Uterus (tissue), 4 donors: ENCODE measurements around the gene U2AF1L4. TPM values are rescaled to one million over a fixed set of nuclear protein-coding genes. Genes with fewer than 3 reads are reported as not detected.

ENCODE experiments used
- DNase-seq, 2 donors: peaks; one replicate each; pipeline ENCODE4 v3.0.0-alpha.2; 2019 to 2020
- H3K27ac ChIP-seq, 2 donors: fragments of 200-600 bp; sonication (generic); 1 replicate in 1 of 2; 2 replicates in 1 of 2; pipeline ENCODE4 v1.5.1; 2016 to 2018
- H3K27me3 ChIP-seq, 2 donors: fragments of 200-600 bp; sonication (generic); one replicate each; pipeline ENCODE4 v1.5.1; 2018 to 2019; ENCODE audit warnings: control low read depth in 1 of 2
- H3K36me3 ChIP-seq, 2 donors: fragments of 200-600 bp; sonication (generic); one replicate each; pipeline ENCODE4 v1.5.1; 2019; ENCODE audit warnings: control low read depth in 1 of 2
- H3K4me1 ChIP-seq, 2 donors: fragments of 200-600 bp; sonication (generic); one replicate each; pipeline ENCODE4 v1.5.1; 2018 to 2019; ENCODE audit warnings: control low read depth in 1 of 2
- H3K4me3 ChIP-seq, 2 donors: fragments of 200-600 bp; sonication (generic); 1 replicate in 1 of 2; 2 replicates in 1 of 2; pipeline ENCODE4 v1.5.1; 2018 to 2019; ENCODE audit warnings: mild to moderate bottlenecking in 1 of 2
- H3K9me3 ChIP-seq, 2 donors: fragments of 200-600 bp; sonication (generic); one replicate each; pipeline ENCODE4 v1.5.1; 2019; ENCODE audit warnings: control low read depth in 1 of 2
- CTCF ChIP-seq, 4 experiments: fragments of 200-600 bp in 2 of 4; fragments of 450-650 bp in 2 of 4; sonication (generic) in 2 of 4; IDR thresholded peaks; one replicate each; pipeline ENCODE4 v1.5.1; 2016 to 2019; ENCODE audit warnings: antibody characterized with exemption in 4 of 4, mild to moderate bottlenecking in 2 of 4, moderate library complexity in 1 of 4
- POLR2A ChIP-seq, 2 donors: fragments of 450-650 bp; IDR thresholded peaks; one replicate each; pipeline ENCODE4 v1.6.1; 2016; ENCODE audit warnings: antibody characterized with exemption in 2 of 2, mild to moderate bottlenecking in 1 of 2, moderate library complexity in 1 of 2
- intact Hi-C: fragments of 100-400 bp; cut with DNase I; formaldehyde crosslinking; loops from one replicate; pipeline ENCODE4 v1.15.1; 2023; ENCODE audit warnings: low total_unique reads
- total RNA-seq, 4 donors: library from RNA; depleted of rRNA in 3 of 4; stranded (reverse); fragments of >200 nt in 3 of 4; gene quantifications; one replicate each; pipeline versions ENCODE4 v1.1.0 to v1.2.4, GENCODE V29; 2014 to 2023
- donor health status: DM: yes; HTN: yes; CAD: no.

Gene U2AF1L4
- total RNA-seq, 4 donors from 2014 or later, result 6.5 to 116 (median 19.5) TPM

DNA sequence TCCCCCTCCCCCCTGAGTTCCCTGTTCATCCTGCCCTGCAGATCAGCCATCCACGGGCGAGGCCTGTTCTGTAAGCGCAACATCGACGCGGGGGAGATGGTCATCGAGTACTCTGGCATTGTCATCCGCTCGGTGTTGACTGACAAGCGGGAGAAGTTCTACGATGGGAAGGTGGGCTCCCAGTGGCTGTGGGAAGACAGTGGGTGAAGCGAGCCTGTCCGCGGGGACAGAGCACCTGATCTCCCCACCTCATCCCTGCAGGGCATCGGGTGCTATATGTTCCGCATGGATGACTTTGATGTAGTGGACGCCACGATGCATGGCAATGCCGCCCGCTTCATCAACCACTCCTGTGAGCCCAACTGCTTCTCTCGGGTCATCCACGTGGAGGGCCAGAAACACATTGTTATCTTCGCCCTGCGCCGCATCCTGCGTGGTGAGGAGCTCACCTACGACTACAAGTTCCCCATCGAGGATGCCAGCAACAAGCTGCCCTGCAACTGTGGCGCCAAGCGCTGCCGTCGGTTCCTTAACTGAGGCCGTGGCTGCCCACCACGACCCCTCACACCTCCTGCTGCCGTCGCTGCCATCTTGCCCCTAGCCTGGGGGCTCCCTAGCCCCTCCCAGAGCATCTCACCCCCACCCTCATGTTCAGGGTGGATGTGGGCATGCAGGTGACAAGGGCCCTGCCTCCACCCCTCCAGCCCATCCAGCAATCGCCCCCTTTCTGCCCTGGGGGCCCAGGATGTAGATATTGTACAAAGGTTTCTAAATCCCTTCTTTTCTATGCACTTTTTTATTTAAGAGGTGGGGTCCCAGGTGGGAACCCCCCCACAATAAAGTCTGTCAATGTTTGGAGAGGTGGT, 7.0 kb downstream of the U2AF1L4 start:
- DNase-seq, result no peak
- intact Hi-C loops, result no loop called here
- no peak for TF ChIP-seq POLR2A (IDR thresholded peaks at IDR 0.05)
- TF ChIP-seq CTCF (IDR thresholded peaks at IDR 0.05), result no peak
- H3K9me3 ChIP-seq, result no peaks in the 10 kb centered on the region
- H3K27ac ChIP-seq, result no peak overlapping the region
- no peaks in the 10 kb centered on the region for H3K36me3 ChIP-seq
- H3K4me3 ChIP-seq, result no peak overlapping the region
- peaks cover 0 to 10% of the 10 kb centered on the region in 2 donors for H3K4me1 ChIP-seq
- H3K27me3 ChIP-seq, result no peaks in the 10 kb centered on the region

DNA sequence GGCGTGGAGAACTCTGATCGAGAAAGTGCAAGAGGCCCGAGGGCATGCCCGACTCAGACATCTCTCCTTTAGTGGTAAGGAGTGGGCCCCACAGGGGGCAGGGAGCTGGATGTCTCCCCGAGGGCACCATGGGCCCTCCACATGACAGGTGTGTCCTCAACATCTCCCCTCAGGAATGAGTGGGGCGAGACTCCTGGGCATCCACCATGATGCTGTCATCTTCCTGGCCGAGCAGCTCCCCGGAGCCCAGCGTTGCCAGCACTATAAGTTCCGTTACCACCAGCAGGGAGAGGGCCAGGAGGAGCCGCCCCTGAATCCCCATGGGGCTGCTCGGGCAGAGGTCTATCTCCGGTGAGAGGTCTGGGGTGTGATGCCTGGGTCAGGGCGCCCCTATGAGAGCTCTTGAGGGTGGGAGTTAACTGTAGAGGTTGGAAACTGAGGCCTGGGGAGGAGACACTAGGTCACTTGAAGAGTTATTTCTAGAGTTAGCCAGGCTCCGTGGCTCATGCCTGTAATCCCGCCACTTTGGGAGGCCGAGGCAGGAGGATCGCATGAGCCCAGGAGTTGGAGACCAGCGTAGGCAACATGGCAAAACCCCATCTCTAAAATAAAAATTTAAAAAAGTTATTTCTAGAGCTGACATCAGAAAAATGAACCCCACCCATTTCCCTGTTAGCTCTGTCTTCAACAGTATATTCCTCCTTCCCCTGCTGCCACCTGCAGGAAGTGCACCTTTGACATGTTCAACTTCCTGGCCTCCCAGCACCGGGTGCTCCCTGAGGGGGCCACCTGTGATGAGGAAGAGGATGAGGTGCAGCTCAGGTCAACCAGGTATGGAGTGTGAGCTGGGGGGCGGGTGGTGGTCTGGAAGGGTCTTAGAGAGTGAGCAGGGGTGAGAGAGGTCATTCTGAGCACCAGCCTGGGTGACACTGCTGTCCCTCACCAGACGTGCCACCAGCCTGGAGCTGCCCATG, 8.0 kb downstream of the U2AF1L4 start:
- Histone ChIP-seq H3K27me3 (no peaks in the 10 kb centered on the region), H3K36me3 (no peaks in the 10 kb centered on the region), H3K4me3 (no peak overlapping the region), H3K4me1 (peaks cover 0 to 10% of the 10 kb centered on the region in 2 donors), H3K27ac (no peak overlapping the region), H3K9me3 (no peaks in the 10 kb centered on the region)
- intact Hi-C loops, result no loop called here
- DNase-seq, result no peak
- TF ChIP-seq POLR2A (IDR thresholded peaks at IDR 0.05), result no peak
- no peak for TF ChIP-seq CTCF (IDR thresholded peaks at IDR 0.05)

DNA sequence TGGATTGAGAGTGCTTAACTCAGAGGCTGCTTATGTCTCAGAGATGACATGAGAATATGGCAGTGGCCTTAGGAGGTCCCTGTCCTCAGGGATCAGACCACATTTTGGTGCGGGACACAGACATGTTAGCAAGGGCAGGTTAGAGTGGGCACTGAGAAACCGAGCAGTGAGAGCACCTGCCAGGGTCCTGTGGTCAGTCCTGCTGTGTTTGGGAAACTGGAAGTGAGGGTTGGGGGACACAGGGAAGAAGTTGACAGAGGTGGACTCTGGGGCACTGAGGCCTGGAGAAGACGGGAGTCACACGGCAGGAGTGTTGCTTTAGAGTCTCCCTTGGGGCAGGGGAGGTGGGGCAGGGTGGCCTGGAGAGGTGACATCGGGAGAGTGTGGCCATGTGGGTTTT, 10.3 kb downstream of the U2AF1L4 start:
- Histone ChIP-seq H3K36me3 (no peaks in the 10 kb centered on the region), H3K9me3 (no peaks in the 10 kb centered on the region), H3K27ac (no peak overlapping the region), H3K4me3 (no peak overlapping the region), H3K4me1 (peaks cover 0 to 6% of the 10 kb centered on the region in 2 donors), H3K27me3 (no peaks in the 10 kb centered on the region)
- DNase-seq, result no peak
- TF ChIP-seq CTCF (IDR thresholded peaks at IDR 0.05), result no peak
- TF ChIP-seq POLR2A (IDR thresholded peaks at IDR 0.05), result no peak
- intact Hi-C loops, result no loop called here

DNA sequence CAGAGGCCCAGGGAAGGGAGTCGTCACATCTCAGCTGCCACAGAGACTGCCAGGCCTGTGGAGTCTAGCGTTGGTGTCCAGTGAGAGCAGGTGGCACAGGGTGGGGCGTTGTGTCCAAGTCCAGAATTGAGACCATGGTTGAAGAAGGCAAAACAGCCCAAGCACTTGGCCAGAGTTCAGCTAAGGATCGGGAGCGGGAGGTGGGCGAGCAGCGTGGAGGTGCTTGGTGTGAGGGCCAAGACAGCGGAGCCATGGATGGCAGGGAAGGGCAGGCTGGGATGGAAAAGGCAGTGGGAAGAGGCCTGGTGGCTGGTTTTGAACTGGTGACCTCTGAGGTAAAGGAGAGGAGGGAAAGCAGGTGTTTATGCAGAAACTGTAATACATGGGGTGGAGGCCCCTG, 10.9 kb downstream of the U2AF1L4 start:
- no peak for TF ChIP-seq CTCF (IDR thresholded peaks at IDR 0.05)
- TF ChIP-seq POLR2A (IDR thresholded peaks at IDR 0.05), result no peak
- DNase-seq, result no peak
- Histone ChIP-seq H3K4me3 (no peak overlapping the region), H3K9me3 (no peaks in the 10 kb centered on the region), H3K36me3 (no peaks in the 10 kb centered on the region), H3K4me1 (no peaks in the 10 kb centered on the region), H3K27ac (no peak overlapping the region), H3K27me3 (no peaks in the 10 kb centered on the region)
- intact Hi-C loops, result no loop called here
